GM18861 (cell line): ENCODE data around the gene ZBTB7B.
"Not testable (repeated sequence)": the region's sequence is repeated elsewhere in the genome, so short reads cannot be mapped to it uniquely, and the experiment has no call there.

Experiments used
- ATAC-seq: cut with Tn5 transposase; IDR thresholded peaks from one replicate; pipeline ENCODE4 v1.9.1; 2021; ENCODE audit not compliant: unreplicated experiment

Gene ZBTB7B

DNA sequence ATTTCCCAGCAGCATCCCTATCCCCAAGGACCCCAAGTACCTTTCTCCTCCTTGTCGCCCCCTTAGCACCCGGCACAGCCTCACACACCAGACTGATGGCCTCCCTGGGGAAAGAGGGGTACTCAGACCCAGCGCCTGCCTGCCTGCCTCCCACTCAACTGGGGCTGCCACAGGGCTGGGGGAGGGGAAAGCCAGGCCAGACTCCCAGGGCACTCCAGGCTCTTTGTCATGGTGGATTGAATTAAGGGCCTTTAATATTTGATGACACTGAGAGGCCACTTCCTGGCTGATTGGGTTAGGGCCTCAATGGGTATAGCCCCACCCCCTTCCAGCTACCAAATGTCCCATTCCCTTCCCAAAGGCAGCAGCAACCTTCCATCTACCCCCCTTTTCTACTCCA is 33.9 kb upstream of the ZBTB7B start:
- ATAC-seq: no peak

DNA sequence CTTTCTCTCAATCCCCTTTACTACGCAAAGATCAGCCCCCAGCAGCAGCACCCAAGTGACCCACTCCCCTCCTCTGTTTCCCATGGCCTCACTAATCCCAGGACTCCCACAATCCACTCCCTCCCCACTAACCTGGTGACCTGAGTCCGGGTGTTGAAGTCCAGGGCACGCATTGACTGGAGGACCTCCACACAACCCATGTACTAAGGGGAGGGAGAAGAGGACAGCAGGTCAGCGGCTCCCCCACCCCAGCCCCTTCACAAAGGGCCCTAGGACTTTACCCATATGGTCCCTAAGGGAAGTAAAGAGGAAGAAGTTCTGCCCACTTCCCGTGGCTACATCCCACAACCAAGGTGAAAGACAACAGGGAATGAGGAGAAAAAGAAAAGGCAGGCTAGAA is 33.4 kb upstream of the ZBTB7B start:
- no peak for ATAC-seq

DNA sequence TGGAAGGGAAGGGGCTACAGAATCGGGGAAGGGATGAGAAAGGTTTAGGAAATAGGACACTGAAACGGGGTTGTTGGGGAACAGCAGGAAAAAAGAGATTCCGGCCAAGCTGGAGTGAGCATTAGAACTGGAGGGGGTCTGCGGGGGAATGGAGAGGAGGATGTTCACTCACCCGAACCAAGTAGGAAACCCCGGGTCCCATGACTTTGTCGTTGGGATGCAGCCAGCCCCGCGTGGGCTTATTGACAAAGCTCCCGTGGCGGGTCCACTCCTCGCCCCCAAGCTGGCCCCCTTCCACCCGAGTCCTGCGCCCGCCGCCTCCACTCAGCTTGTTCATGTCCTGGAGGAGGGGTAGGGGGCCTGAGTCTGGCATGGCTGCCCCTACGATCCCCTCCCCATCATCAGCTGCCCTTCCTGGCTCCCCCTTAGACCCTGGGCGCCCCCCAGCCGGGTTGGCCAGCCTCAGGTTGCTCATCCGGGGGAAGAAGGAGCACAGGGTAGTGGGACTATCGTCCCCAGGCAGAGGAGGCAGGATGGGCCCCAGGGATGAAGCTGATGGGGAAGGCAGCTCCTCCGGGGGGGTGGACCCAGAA is 32.6 kb upstream of the ZBTB7B start:
- no peak for ATAC-seq

DNA sequence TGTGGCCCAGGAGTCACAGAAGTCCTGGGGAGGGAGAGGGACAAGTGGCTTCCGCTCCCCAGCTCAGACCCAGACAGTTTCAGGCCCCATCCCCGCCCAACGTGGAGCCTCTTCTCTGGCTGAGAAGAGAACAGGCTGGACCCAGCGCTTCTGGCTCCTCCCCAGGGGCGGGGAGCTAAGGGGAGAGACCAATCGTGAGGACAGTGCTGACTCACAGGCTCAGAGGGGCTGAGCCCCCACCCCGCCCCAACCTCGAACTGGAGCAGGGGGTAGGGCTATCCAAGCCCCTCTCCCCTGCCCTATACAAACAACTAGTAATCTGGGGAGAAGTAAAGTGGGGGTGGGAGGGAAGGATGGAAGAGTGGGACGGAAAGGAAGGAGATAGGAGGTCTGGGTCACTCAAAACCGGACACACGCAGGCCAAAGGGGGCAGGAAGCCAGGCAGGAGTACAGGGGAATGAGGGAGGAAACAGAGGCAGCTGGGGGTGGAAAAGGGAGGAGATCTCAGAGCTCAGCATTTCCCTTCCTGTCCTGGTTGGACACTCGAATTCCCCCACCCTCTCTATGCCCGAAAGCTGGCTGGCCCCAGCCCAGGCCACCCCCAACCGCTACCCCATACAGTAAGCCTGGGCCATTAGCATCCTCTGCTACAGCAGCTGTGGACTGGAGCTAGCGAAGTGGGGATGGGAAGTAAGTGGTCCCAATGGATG is 31.8 kb upstream of the ZBTB7B start, which contains the start of gene SHC1:
TSS of gene SHC1 (minus strand) at position 117 of the 710 bp plus-strand sequence. CDS start 221 bp downstream, outside the sequence.
- no peak for ATAC-seq

DNA sequence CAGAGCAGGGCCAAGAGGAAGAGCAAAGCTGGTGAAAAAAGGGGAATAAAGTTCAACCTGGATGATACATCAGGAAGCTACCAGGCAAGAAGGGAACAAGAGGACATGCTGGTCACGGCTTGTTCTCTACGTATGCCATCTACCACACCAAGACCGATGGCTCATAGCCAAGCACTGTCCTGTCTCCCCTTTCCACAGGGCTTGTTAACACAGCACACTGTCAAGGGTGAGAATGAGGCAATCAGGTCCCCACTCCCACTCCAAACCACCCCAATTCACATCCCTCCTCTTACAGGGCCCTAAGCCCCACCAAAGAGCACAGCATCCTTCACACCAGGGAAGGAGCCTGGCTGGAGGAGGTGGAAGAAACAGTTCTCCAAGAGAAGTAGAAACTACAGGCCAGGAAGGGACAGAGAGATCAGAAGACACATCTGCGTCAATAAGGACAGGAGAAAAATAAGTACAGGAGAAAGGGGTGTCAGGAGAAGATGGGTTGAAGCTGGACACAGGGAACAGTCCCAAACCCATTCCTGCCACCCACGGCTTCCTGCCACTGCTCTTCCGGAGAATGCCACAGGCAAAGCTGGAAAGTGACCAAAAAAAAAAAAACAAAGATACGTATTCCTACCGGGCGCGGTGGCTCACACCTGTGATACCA is 31.1 kb upstream of the ZBTB7B start:
- ATAC-seq: no peak

DNA sequence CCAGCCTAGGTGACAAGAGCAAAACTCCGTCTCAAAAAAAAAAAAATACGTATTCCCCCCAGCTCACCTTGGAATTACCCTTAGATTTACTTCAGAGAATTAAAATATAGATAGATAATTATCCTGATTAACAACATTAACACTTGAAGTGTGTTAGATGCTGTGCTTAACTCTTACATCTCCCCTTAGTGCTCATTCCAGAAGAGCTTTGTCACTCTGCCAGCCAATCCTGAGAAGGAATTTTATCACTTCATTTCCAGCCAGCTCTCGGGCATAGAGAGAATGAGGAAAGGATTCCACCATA is 30.4 kb upstream of the ZBTB7B start:
- no peak for ATAC-seq

DNA sequence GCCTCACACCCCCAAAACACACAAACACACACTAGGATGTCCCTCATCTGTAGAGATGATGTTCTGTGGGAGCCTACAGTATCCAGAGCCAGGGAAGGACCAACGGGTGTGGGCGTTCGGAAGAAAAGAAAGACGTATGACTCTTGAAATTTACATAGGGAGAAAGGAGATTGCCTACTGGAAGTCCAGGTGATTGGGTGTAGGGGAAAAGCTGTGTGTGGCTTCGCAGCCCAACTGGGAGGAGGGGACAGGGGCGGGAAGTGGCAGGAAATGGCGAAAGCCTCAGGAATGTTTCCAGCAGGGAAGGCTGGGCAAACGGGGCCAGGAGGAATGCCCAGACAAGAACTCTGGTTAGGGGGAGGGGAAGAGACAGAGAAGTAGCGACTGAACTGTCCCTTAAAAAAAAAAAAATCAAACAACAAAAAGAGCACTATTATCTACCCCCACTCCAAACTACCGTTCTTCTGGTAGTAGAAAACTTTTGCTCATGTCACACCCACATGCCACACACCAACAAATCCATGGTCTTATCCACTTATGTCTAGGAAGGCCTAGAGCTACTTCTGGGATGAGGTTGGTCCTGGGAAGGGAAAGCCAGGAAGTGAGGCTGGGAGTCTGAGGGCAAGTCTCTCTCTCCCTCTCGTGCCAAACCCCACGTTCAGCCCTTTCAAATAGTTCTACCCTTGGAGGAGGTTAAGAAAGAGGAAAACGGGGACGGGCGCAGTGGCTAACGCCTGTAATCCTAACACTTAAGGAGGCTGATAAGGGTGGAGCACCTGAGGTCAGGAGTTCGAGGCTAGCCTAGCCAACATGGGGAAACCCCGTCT is 29.9 kb upstream of the ZBTB7B start:
- no peak for ATAC-seq

DNA sequence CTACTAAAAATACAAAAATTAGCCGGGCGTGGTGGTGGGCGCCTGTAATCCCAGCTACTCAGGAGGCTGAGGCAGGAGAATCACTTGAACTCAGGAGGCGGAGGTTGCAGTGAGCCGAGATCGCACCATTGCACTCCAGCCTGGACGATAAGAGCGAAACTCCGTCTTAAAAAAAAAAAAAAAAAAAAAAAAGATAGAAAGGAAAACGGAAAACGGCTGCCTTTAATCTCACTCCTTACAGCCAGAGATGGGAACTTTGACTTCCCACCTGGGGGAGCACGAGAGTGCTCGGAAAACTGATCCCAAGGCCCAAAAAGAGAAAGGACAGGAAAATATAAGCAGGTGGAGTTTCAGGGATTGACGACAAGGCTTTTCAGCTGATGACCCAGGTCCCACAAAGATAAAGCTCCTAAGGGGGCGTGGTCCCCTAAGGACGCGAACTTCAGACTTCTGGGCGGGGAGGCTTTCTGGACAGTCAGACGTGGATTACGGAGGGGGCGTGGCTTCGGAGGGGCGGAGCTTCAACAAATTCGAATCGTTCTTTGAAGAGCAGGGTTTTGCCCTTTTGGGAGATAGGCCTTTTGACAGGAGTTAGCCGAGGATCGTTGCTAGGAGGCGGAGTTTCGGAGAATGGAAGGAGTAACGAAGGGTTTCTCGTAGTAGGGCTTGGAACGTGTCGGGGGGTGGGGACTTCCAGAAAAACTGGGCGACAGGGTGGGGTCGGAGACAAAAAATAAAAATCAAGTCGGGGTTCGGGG is 29.1 kb upstream of the ZBTB7B start:
- no peak for ATAC-seq

DNA sequence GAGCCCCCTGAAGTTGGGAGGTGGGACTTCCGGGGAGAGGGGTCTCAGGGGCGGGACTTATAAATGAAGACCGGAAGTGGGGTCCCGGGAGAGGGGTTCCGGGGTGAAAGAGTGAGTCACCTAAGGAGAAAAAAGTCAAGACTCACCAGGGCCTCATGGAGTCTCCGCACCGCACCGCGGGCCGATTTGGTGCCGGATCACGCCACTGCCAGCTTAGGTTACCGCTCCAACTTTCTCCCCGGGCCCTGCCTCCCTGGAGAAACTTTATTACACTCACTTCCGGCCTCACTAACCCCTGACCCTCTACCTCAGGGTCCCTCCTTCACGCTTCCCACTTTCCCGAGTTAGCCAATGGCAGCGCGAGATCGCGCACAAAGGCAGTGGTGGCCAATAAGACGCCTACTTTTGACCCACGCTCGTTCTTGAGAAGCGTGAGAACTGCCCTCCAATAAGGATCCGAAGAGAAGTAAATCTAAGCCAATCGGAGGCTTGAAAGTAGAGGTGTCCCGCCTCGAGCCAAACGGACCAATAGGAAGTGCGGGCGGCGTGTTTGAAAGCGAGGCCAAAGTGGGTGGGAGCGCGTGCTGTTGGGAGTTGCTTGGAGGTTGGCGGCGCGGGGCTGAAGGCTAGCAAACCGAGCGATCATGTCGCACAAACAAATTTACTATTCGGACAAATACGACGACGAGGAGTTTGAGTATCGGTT is 28.3 kb upstream of the ZBTB7B start, which contains the start of gene CKS1B:
TSS of gene CKS1B (plus strand) at position 580 of the 706 bp plus-strand sequence. CDS start at position 645, 65 bp downstream.
- peak; percentile 72 for ATAC-seq

DNA sequence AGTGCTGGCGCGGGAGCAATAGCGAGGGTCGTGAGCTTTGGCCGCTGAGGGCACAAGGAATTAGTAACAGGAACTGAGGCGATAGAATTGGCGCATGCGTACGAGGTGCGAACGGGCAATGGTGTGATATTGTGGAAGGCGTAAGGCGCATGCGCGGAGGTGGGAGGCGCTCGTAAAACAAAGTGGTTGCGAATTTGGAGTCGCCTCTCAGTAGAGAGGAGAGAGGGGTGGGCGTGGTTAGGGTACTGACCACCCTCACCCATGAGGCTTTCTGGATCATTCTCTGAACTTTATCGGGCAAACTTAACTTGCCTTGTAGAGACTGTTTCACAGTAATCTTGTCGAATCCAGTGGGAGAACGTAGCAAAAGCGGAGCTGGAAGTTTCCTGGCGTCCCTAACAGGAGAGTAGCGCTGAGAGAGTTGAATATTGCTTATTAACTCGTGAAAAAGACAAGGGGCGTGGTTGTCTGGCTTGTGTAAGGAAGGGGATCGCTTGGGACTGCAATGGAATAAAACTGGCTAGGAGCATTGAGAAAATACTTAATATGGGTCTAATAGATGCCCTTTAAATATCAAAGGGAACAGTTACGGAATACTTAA is 27.7 kb upstream of the ZBTB7B start:
- peak; percentile 46 for ATAC-seq

DNA sequence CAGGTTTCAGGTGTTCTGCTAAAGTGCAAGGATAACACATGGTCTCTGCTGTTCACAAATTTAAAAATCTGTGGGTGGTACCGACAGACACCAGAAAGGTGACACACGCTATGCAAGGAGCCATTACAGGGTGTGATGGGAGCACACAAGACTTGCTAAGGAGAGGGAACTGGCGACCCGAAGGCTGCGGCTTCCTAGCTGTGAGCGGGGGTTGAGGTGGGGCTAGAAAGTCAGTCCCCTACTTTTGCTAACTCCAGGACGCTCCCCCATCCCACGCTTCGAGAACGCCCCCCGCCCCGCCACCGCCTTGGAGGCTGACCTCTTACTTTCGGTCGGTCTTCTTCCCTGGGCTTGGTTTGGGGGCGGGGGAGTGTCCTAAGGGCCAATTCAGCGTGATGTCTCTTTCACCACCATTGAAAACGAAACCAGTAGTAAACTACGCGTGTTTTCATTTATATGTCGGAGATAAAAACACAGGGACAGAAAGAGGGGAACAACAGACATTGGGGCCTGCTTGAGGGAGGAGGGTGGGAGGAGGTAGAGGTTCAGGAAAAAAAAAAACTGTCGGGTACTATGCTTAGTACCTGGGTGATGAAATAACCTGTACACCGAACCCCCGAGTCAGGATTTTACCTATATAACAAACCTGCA is 27.1 kb upstream of the ZBTB7B start:
- no peak for ATAC-seq

DNA sequence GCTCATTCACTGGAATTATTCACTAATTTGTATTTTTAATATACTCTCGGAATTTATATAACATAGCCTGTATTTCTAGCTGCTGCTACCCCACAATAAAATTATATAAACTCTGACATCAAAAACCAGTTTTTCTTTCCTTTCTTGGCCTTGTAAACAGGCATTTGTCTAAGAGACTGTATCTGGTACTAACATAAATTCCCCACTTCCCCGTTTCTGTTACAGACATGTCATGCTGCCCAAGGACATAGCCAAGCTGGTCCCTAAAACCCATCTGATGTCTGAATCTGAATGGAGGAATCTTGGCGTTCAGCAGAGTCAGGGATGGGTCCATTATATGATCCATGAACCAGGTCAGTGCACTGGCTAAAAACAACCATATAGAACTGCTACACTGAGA is 24.8 kb upstream of the ZBTB7B start:
- not testable (repeated sequence) for ATAC-seq

DNA sequence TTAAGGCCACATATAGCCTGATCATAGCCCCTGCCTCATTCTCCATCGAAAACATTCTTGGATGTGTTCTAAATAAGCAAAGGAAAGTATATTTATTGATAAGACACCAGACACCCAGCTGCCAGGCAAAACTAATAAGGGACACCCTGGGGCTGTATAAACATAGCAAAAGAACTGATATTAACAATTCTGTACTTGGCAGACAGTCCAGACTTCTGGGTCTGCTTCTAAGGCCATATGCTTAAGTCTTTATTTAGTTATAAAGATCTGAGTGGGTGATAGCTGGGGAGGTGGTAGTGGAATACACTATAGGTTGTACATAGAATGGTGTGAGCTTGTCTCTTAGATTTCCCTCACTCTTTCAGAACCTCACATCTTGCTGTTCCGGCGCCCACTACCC is 24.2 kb upstream of the ZBTB7B start:
- ATAC-seq: no peak

DNA sequence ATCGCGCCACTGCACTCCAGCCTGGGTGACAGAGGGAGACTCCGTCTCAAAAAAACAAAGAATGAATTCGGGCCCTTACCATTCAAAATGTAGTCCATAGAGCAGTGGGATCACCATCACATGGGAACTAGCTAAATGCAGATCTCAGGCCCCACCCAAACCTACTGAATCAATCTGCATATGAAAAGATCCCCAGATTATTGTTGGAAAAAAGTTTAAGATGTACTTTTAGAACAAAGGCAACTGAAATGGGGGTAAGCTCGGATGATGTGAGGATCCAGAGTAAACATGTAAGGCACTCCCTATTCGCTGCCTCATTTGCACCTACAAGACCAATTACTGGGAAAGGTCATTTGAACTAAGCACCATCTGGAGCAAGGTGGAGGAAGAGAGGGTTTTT is 20.3 kb upstream of the ZBTB7B start:
- ATAC-seq: no peak

DNA sequence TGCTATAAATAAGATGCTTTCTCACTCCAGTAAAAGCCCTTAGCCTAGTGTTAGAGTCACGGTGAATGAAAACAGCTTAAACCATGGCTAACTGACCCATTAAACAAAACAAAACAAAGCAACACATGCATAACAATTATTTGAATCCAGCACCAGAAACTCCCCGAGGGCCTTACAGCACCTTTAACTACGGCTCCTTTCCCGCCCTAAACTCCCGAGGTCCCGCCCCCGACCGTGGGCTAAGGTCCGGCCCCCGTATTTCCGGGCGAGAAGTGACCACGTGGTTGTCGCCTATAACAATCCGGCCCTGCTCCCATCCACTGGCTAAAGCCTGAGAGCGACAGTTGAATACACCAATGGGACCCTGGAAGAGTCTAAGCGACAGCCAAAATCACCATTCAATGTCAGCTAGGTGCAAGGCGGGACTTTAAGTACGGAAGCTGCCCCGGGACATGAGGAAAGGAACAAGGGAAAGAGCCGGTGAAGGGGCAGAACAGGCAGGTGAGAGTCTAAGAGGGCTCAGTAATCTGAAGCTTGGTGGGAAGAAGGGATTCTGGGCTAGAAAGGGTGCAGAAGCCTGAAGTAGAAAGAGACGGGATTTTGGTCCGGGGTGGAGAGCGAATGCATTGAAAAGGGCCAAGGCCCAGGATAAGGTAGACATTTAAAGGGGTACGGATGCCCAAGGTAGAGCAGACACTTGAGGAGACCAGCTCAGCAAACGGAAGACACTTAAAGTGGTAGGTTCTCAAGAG is 19.5 kb upstream of the ZBTB7B start, which contains the start of gene FLAD1:
TSS of gene FLAD1 (plus strand) at position 448 of the 752 bp plus-strand sequence. CDS start 351 bp downstream, outside the sequence.
- ATAC-seq: peak; percentile 95

DNA sequence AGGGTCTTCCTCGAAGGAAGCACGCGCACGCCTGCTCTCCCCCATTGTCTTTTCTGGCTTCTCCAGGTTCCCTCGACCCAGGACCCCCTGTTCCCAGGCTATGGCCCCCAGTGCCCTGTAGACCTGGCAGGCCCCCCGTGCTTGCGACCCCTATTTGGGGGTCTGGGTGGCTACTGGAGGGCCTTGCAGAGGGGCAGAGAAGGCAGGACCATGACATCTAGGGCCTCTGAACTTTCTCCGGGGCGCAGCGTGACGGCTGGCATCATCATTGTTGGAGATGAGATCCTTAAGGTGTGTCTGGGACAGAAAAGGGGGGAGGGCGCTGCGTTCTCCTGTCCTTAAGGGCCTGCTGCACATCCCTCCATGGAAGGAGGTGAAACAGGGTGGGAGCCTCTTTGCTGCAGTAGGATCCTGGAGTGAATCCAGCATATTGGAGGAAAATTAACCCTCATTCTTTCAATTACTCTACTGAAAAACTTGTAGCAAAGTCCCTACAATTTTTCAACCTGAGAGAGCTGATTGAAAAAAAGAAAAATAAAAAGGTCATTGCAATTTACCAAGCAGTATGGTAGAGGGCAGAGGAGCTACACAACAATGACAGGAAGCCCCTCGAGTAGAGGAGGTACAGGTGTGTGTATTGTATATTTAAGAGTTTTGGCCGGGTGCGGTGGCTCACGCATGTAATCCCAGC is 18.7 kb upstream of the ZBTB7B start:
- ATAC-seq: no peak

DNA sequence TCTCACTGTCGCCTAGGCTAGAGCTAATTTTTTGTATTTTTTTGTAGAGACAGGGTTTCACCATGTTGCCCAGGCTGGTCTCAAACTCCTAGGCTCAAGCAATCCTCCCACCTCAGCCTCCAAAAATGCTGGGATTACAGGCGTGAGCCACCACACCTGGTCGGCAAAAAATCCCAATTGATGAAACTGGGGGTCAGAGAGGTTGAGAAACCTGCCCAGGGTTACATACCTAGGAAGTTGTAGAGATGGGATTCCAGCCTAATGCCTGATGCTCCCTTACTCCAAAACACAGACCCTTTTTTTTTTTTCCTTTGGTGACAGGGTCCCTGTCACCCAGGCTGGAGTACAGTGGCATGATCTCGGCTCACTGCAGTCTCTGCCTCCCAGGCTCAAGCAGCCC is 15.9 kb upstream of the ZBTB7B start:
- not testable (repeated sequence) for ATAC-seq

DNA sequence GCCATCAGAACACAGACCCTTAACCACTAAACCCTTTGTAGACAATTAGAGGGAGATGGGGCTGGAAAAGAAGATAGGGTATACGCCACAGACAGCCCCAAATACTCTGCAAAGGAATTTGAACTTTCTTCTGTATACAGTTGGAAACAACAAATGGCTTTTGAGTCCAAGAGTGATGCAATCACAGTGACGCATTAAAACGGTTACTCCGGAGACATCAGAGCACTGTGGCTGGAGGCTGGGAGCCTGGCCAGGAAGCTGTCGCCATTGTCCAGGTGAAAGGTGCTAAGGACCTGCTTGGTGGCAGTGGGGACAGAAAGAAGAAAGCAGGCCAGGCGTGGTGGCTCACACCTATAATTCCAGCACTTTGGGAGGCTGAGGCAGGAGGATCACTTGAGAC is 15.3 kb upstream of the ZBTB7B start:
- ATAC-seq: no peak
